Aorta (tissue), 5 donors: ENCODE results near the gene CIZ1. TPM values are rescaled to one million over a fixed set of nuclear protein-coding genes. Genes with fewer than 3 reads are reported as not detected.

Experiments used
- ATAC-seq: fragments of 200-7000 bp; cut with Tn5 transposase; one replicate; pipeline ENCODE4 v1.9.1; 2022; ENCODE audit warnings: moderate library complexity; ENCODE audit not compliant: low FRiP score
- DNase-seq, 2 donors: peaks; one replicate each; pipeline ENCODE4 v3.0.0-alpha.2; 2020
- H3K27ac ChIP-seq, 2 donors: one replicate each; pipeline ENCODE4 v1.5.1; 2013; ENCODE audit warnings: low read length in 2 of 2, mild to moderate bottlenecking in 2 of 2, moderate library complexity in 2 of 2, control low read depth in 1 of 2, inconsistent platforms in 1 of 2, low read depth in 1 of 2
- H3K27me3 ChIP-seq, 2 donors: one replicate each; pipeline ENCODE4 v1.6.1; 2013; ENCODE audit warnings: control low read depth in 1 of 2, low read length in 1 of 2, mild to moderate bottlenecking in 1 of 2, moderate library complexity in 1 of 2; ENCODE audit not compliant: insufficient read depth in 2 of 2, control insufficient read depth in 1 of 2
- H3K36me3 ChIP-seq, 2 donors: one replicate each; pipeline ENCODE4 v1.6.1; 2013; ENCODE audit warnings: control low read depth in 1 of 2, low read length in 1 of 2, mild to moderate bottlenecking in 1 of 2; ENCODE audit not compliant: insufficient read depth in 2 of 2, control insufficient read depth in 1 of 2
- H3K4me1 ChIP-seq, 2 donors: one replicate each; pipeline ENCODE4 v1.6.1; 2013; ENCODE audit warnings: low read length in 2 of 2, control low read depth in 1 of 2, mild to moderate bottlenecking in 1 of 2, moderate library complexity in 1 of 2; ENCODE audit not compliant: insufficient read depth in 2 of 2, control insufficient read depth in 1 of 2
- H3K4me3 ChIP-seq, 2 donors: one replicate each; pipeline ENCODE4 v1.5.1; 2013; ENCODE audit warnings: low read length in 2 of 2, control low read depth in 1 of 2, mild to moderate bottlenecking in 1 of 2
- H3K9me3 ChIP-seq: one replicate; pipeline ENCODE4 v1.6.1; 2013; ENCODE audit warnings: mild to moderate bottlenecking, low read length; ENCODE audit not compliant: control insufficient read depth
- WGBS, 2 donors: extraction: QIAGEN DNeasy Blood & Tissue Kit; methylation state at CpG; one replicate each; pipeline ENCODE4 v1.1.7; 2013; 5-methylcytosine and 5-hydroxymethylcytosine counted together
- intact Hi-C, 2 donors: fragments of 100-400 bp; cut with DNase I; formaldehyde crosslinking; loops; one replicate each; pipeline versions ENCODE4 v1.14.2 to v1.15.0; 2022
- polyA plus RNA-seq, 2 donors: library from polyadenylated mRNA; stranded (reverse); fragments of 200-250 nt; gene quantifications; one replicate each; pipeline ENCODE4 v1.2.3, GENCODE V29; 2013
- total RNA-seq, 2 donors: library from RNA; stranded (reverse); fragmentation: NEBNext Ultra II Directional; extraction: Animal tissue kit (Norgen Biotek cat#: 25700); gene quantifications; one replicate each; pipeline ENCODE4 v1.2.1, GENCODE V29; 2021
- donor health status: healthy with polysubstance abuse.
- donor health status: Bipolar disorder and iron deficiency.
- donor health status: DM: no; HTN: no; CAD: no.
- donor health status: DM: no; HTN: no; CAD: no.
- donor health status: DM: yes; HTN: yes; CAD: no.

Gene CIZ1
- total and polyA plus RNA-seq, 4 donors: 38.4 to 117 (median 74.7) TPM

DNA sequence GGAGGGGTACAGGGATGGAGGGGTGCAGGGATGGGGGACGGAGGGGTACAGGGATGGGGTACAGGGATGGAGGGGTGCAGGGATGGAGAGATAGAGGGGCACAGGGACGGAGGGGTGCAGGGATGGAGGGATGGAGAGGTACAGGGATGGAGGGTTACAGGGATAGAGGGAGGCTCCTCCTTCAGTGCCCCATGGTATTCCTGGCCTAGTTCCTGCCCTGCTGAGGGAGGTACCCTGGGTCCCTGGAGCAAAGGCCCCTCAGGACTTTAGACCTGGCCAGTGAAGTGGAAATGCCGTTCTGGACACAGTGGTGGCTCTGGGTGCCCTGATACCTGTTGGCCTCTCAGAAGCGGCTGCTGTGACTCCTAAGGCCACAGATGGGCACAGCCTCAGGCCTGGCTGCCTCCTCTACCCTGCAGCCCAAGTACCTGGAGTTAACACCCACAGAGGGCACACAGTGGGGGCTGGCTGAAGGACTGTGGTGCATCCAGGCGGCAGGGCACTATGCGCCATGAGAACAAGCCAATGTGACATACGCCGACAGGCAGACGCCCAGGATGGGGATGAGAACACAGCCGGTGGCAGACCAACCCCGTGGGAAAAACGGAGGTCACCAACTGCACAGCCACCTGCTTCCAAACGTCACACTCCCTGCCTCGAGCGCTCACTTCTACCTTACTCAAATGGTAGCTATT lies 72.3 kb downstream of the CIZ1 start:
- no peak for ATAC-seq
- H3K27ac ChIP-seq: no peak overlapping the region
- no peaks in the 10 kb centered on the region for H3K4me1 ChIP-seq
- 72 to 73% methylated on average over 15 of the region's 15 CpGs for WGBS, 2 donors
- H3K9me3 ChIP-seq: no peaks in the 10 kb centered on the region
- DNase-seq: peak; percentile 44 to 56
- intact Hi-C loops: loop anchor here (5.0 kb wide), 1 partner anchor 177 kb away; no protein-coding TSS in a partner anchor
- H3K36me3 ChIP-seq: peaks cover 0 to 1% of the 10 kb centered on the region in 2 donors
- H3K4me3 ChIP-seq: no peak overlapping the region
- no peaks in the 10 kb centered on the region for H3K27me3 ChIP-seq

GRCh38 chr9:128118472-128118857 lies 72.9 kb downstream of the CIZ1 start:
- Histone ChIP-seq H3K27ac (no peak overlapping the region), H3K4me1 (no peaks in the 10 kb centered on the region), H3K36me3 (peaks cover 0 to 1% of the 10 kb centered on the region in 2 donors), H3K4me3 (no peak overlapping the region), H3K27me3 (no peaks in the 10 kb centered on the region), H3K9me3 (no peaks in the 10 kb centered on the region)
- intact Hi-C loops: loop anchor here (5.0 kb wide), 1 partner anchor 176 kb away; no protein-coding TSS in a partner anchor
- WGBS, 2 donors: 36 to 45% methylated on average over 3 of the region's 3 CpGs
- DNase-seq: no peak
- ATAC-seq: no peak

DNA sequence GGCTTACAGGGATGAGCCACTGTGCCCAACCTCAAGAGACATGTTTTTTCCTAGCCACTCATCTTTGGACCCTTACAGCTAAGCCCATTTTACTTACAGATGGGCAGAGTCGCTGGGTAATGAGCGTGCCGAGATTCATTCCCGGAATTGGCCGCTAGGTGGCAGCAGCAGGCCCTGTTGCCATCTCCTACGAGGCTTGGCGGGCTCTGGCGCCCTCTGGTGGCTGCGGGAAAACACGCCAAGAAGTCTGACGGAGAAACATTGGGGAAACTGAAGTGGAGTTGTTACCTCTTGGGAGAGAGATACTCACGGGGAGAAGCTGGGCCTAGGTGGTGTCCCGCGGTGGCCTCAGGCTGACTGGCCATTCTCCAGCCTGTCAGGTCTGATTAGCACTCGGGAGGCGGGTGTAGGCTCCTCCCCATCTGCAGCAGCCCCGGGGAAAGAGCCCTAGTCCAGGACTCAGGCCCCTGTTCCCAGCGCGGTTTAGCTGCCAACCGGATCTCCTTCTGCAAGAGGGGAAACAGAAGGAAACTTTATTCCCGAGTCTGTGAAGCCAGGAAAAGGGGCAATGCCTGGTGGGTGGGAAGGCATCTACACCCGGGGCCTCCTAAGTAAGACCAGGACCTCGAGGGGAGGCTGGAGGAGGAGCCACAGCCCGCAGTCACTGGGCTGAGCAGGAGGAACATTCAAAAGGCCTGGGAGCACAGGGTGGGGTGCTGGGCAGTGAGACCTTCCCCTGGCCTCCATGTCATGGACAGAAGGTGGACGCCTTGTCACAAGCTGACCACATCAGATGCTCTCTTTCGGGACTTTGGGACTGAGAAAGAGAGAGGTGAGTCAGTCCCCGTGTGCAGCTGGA lies 73.5 kb downstream of the CIZ1 start:
- intact Hi-C loops: loop anchor here (1.0 to 5.0 kb wide), 3 partner anchors 33 to 176 kb away; no protein-coding TSS in a partner anchor

GRCh38 chr9:128116104-128117083 lies 75.0 kb downstream of the CIZ1 start:
- H3K4me1 ChIP-seq: no peaks in the 10 kb centered on the region
- no peak overlapping the region for H3K27ac ChIP-seq
- H3K4me3 ChIP-seq: no peak overlapping the region
- DNase-seq: peak; percentile 30 to 73
- no peaks in the 10 kb centered on the region for H3K27me3 ChIP-seq
- ATAC-seq: no peak
- no peaks in the 10 kb centered on the region for H3K36me3 ChIP-seq
- 85 to 87% methylated on average over 16 of the region's 16 CpGs for WGBS, 2 donors
- intact Hi-C loops: loop anchor here (1.0 to 5.0 kb wide), 3 partner anchors 32 to 174 kb away; no protein-coding TSS in a partner anchor
- no peaks in the 10 kb centered on the region for H3K9me3 ChIP-seq

More for the DNA sequence above, 73.5 kb downstream of the CIZ1 start:
- Histone ChIP-seq H3K9me3 (no peaks in the 10 kb centered on the region), H3K27ac (no peak overlapping the region), H3K4me3 (no peak overlapping the region), H3K27me3 (no peaks in the 10 kb centered on the region), H3K36me3 (peaks cover 0 to 1% of the 10 kb centered on the region in 2 donors), H3K4me1 (no peaks in the 10 kb centered on the region)
- ATAC-seq (peak; percentile 91), DNase-seq (peak; percentile 95 to 100)
- 6 to 9% methylated on average over 27 of the region's 27 CpGs for WGBS, 2 donors

Other genes starting within 250 kb of the CIZ1 start
- gene EEIG1, start 210.6 kb downstream of the CIZ1 start, total RNA-seq: 10 to 100 TPM; 41.4 to 63.1 TPM
- gene EEIG1, start 210.6 kb downstream of the CIZ1 start, polyA plus RNA-seq: 10 to 100 TPM in 1 of 2 donors, 1 to 10 TPM in 1; 7.9 to 22.0 TPM
- 10 to 100 TPM in 1 of 2 donors, 1 to 10 TPM in 1; 5.4 to 10.4 TPM for gene NAIF1, start 124.3 kb downstream of the CIZ1 start, total RNA-seq
- gene NAIF1, start 124.3 kb downstream of the CIZ1 start, polyA plus RNA-seq: 1 to 10 TPM; 7.0 to 8.9 TPM
- 10 to 100 TPM; 16.3 to 40.9 TPM for gene SLC25A25, start 123.3 kb downstream of the CIZ1 start, total RNA-seq
- gene SLC25A25, start 123.3 kb downstream of the CIZ1 start, polyA plus RNA-seq: 10 to 100 TPM in 1 of 2 donors, 1 to 10 TPM in 1; 9.8 to 14.3 TPM
- 10 to 100 TPM; 37.1 to 38.5 TPM for gene PTGES2, start 63.8 kb downstream of the CIZ1 start, total RNA-seq
- 10 to 100 TPM; 29.9 to 56.2 TPM for gene PTGES2, start 63.8 kb downstream of the CIZ1 start, polyA plus RNA-seq
- gene LCN2, start 42.1 kb downstream of the CIZ1 start, total RNA-seq: 1 to 10 TPM in 1 of 2 donors, under 1 TPM in 1; 0.84 to 1.1 TPM
- 1 to 10 TPM in 1 of 2 donors, under 1 TPM in 1; 0.90 to 5.6 TPM for gene LCN2, start 42.1 kb downstream of the CIZ1 start, polyA plus RNA-seq
- 10 to 100 TPM; 46.7 to 54.3 TPM for gene BBLN, start 31.3 kb downstream of the CIZ1 start, total RNA-seq
- 100 to 1,000 TPM; 164 to 278 TPM for gene BBLN, start 31.3 kb downstream of the CIZ1 start, polyA plus RNA-seq
- 100 to 1,000 TPM in 1 of 2 donors, 1 to 10 TPM in 1; 9.3 to 114 TPM for gene DNM1, start 11.8 kb upstream of the CIZ1 start, total RNA-seq
- gene DNM1, start 11.8 kb upstream of the CIZ1 start, polyA plus RNA-seq: 1 to 10 TPM in 1 of 2 donors, under 1 TPM in 1; 0.43 to 2.1 TPM
- 100 to 1,000 TPM; 163 to 172 TPM for gene GOLGA2, start 84.4 kb upstream of the CIZ1 start, total RNA-seq
- gene GOLGA2, start 84.4 kb upstream of the CIZ1 start, polyA plus RNA-seq: 100 to 1,000 TPM in 1 of 2 donors, 10 to 100 TPM in 1; 84.9 to 118 TPM
- gene SWI5, start 84.7 kb upstream of the CIZ1 start, total RNA-seq: 10 to 100 TPM; 12.2 to 22.1 TPM
- 10 to 100 TPM; 22.7 to 30.8 TPM for gene SWI5, start 84.7 kb upstream of the CIZ1 start, polyA plus RNA-seq
- 10 to 100 TPM; 11.8 to 14.3 TPM for gene TRUB2, start 130.9 kb upstream of the CIZ1 start, total RNA-seq
- 10 to 100 TPM in 1 of 2 donors, 1 to 10 TPM in 1; 9.8 to 11.1 TPM for gene TRUB2, start 130.9 kb upstream of the CIZ1 start, polyA plus RNA-seq
- 10 to 100 TPM; 14.7 to 28.4 TPM for gene COQ4, start 131.3 kb upstream of the CIZ1 start, total RNA-seq
- gene COQ4, start 131.3 kb upstream of the CIZ1 start, polyA plus RNA-seq: 10 to 100 TPM; 22.2 to 53.8 TPM
- 10 to 100 TPM; 13.3 to 15.3 TPM for gene SLC27A4, start 149.0 kb upstream of the CIZ1 start, total RNA-seq
- 10 to 100 TPM in 1 of 2 donors, 1 to 10 TPM in 1; 9.4 to 25.8 TPM for gene SLC27A4, start 149.0 kb upstream of the CIZ1 start, polyA plus RNA-seq
- gene URM1, start 179.8 kb upstream of the CIZ1 start, total RNA-seq: 10 to 100 TPM; 34.0 to 37.8 TPM
- 10 to 100 TPM; 24.7 to 45.5 TPM for gene URM1, start 179.8 kb upstream of the CIZ1 start, polyA plus RNA-seq
- gene CERCAM, start 229.3 kb upstream of the CIZ1 start, total RNA-seq: 100 to 1,000 TPM in 1 of 2 donors, 10 to 100 TPM in 1; 46.0 to 126 TPM
- gene CERCAM, start 229.3 kb upstream of the CIZ1 start, polyA plus RNA-seq: 10 to 100 TPM; 24.7 to 65.4 TPM